ENCODE measurements around the gene PF4V1.

DNA sequence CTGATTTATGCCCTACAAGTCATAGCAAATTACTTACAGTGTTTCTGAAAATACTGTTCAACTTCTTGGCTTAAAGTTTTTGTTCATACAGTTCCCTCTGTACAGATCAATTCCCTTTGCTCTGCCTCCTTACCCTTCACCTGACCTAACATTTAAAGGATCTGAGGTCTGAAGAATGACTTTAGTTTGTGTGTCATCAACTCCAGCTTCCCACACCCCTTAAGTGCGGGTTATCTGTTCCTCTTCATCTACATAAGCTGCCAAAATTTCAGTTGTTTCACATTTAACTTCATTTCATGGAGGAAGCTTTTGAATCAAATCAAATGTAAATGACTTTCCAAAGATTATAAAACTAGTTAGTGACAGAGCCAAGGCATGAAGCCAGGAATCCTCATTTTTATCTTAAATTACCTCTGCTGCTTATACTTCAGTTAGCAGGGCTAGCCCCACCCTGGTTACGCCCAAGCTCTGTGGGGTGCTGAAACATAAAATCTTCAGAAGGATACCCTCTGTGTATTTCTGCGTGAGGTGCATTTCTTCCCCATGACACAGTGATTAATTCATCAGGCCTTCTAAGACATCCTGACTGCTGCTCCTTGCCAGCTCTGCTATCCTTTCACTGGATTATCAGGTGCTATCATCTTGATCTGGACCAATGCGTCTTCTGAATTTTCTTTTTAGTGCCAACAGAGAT, 32.6 kb downstream of the PF4V1 start:
- TF ChIP-seq, protein P1, sequence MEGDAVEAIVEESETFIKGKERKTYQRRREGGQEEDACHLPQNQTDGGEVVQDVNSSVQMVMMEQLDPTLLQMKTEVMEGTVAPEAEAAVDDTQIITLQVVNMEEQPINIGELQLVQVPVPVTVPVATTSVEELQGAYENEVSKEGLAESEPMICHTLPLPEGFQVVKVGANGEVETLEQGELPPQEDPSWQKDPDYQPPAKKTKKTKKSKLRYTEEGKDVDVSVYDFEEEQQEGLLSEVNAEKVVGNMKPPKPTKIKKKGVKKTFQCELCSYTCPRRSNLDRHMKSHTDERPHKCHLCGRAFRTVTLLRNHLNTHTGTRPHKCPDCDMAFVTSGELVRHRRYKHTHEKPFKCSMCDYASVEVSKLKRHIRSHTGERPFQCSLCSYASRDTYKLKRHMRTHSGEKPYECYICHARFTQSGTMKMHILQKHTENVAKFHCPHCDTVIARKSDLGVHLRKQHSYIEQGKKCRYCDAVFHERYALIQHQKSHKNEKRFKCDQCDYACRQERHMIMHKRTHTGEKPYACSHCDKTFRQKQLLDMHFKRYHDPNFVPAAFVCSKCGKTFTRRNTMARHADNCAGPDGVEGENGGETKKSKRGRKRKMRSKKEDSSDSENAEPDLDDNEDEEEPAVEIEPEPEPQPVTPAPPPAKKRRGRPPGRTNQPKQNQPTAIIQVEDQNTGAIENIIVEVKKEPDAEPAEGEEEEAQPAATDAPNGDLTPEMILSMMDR (IDR thresholded peaks at IDR 0.05; ENCODE audit: low read length) = no peak
- TF ChIP-seq EZH2 (optimal IDR thresholded peaks at IDR 0.05; ENCODE audit: low read depth, low read length) = no peak

Data from MM.1S (cell line).